PFSK-1 (cell line): ENCODE results near the gene FRMD8.

Source experiments
- POLR2AphosphoS5 ChIP-seq: IDR thresholded peaks from 2 replicates; pipeline ENCODE4 v1.6.1; 2012; ENCODE audit warnings: low read depth, mild to moderate bottlenecking, control low read depth, low read length, moderate library complexity
- TAF1 ChIP-seq: IDR thresholded peaks from 2 replicates; pipeline ENCODE4 v1.6.1; 2012; ENCODE audit warnings: low read length, control low read depth, borderline replicate concordance; ENCODE audit not compliant: insufficient read depth

- TF ChIP-seq TAF1 (no peak), POLR2AphosphoS5 (no peak)
Measured at GRCh38 chr11:65357856-65358356, 28.5 kb upstream of the FRMD8 start.
